ENCODE measurements around the gene COL4A2.

Gene COL4A2

DNA sequence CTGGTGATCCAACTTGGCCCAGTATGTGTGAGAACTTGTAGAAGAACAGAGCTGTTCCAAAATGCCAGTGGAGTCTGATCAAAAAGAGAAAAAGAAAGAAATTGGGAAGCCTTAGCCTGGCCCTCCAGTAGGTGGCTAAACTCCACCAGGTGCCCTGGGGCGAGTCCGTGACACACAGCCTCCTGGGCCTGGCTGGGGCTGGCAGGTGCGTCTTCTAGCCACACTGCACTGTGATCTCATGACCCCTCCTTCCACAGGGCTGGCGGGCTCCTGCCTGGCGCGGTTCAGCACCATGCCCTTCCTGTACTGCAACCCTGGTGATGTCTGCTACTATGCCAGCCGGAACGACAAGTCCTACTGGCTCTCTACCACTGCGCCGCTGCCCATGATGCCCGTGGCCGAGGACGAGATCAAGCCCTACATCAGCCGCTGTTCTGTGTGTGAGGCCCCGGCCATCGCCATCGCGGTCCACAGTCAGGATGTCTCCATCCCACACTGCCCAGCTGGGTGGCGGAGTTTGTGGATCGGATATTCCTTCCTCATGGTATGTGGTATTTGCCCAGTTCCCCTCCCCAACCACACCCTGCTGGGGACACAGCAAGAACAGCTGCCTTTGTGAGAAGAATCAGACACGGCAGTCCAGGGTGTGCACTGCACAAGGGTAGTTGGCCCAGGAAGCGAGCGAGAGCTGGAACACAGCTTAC lies 200.7 kb downstream of the COL4A2 start:
- TF ChIP-seq, protein P1, sequence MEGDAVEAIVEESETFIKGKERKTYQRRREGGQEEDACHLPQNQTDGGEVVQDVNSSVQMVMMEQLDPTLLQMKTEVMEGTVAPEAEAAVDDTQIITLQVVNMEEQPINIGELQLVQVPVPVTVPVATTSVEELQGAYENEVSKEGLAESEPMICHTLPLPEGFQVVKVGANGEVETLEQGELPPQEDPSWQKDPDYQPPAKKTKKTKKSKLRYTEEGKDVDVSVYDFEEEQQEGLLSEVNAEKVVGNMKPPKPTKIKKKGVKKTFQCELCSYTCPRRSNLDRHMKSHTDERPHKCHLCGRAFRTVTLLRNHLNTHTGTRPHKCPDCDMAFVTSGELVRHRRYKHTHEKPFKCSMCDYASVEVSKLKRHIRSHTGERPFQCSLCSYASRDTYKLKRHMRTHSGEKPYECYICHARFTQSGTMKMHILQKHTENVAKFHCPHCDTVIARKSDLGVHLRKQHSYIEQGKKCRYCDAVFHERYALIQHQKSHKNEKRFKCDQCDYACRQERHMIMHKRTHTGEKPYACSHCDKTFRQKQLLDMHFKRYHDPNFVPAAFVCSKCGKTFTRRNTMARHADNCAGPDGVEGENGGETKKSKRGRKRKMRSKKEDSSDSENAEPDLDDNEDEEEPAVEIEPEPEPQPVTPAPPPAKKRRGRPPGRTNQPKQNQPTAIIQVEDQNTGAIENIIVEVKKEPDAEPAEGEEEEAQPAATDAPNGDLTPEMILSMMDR (IDR thresholded peaks at IDR 0.05), result peak; percentile 46

GRCh38 chr13:110509478-110509926 lies 202.4 kb downstream of the COL4A2 start:
- TF ChIP-seq, protein P1 (IDR thresholded peaks at IDR 0.05), result no peak

DNA sequence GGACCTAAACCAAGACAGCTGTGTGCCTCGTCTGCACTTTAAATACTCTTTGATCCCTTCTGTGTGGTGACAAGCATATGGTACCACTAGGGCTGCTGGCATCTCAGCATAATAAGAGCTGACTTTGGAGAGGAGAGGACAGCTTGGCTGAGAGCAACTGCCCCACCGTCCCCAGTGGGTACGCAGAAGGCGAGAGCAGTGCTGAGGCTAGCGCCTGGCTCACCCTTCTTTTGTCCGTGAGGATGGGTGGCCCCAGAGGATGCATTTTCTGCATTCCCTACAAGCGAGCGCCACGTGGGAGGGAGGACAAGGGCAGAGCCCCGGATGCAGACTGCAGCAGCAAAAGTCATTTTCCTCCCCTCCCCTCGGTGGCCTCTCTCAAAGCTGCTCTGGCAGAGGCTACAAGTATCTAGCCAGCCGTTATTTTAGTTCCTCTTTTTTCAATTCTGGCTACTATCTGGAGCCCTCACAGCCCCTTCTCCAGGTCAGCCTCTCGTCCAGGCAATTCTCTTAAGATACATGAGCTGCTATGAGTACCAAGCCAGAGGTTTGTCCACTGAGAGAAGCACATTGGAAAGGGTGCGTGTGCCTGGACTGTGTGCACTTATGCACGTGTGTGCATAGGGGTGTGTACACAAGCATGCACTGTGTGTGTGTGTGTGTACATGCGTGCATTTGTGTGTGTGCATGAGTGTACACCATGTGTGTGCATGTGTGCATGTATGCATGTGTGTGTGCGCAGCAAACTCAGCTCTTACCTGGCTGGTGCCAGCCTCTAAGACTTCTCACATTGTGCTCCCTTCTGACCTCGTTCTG lies 203.1 kb downstream of the COL4A2 start:
- TF ChIP-seq, protein P1 (IDR thresholded peaks at IDR 0.05), result no peak

DNA sequence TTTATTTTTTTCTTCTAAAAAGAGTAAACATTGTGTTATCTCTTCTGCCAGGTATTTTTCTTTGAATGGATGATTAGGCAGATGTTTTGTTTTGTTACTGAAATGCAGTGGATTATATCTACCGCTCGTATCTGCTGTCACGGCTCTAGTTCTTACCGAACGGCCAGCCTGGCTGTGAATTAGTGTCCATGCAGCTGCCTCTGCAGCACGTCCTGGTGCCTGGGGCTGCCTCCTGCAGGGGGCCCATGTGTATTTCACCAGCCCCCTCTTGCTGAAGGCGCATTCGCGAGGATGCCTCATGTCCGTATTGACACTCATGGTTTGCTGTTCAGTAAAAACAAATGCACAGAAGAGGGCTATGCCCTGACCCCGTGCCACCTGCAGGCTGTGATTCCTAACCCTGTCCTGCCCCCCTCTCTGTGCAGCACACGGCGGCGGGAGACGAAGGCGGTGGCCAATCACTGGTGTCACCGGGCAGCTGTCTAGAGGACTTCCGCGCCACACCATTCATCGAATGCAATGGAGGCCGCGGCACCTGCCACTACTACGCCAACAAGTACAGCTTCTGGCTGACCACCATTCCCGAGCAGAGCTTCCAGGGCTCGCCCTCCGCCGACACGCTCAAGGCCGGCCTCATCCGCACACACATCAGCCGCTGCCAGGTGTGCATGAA lies 204.6 kb downstream of the COL4A2 start:
- TF ChIP-seq, protein P1 (IDR thresholded peaks at IDR 0.05), result no peak

DNA sequence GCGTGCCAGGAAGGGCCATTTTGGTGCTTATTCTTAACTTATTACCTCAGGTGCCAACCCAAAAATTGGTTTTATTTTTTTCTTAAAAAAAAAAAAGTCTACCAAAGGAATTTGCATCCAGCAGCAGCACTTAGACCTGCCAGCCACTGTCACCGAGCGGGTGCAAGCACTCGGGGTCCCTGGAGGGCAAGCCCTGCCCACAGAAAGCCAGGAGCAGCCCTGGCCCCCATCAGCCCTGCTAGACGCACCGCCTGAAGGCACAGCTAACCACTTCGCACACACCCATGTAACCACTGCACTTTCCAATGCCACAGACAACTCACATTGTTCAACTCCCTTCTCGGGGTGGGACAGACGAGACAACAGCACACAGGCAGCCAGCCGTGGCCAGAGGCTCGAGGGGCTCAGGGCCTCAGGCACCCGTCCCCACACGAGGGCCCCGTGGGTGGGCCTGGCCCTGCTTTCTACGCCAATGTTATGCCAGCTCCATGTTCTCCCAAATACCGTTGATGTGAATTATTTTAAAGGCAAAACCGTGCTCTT lies 205.2 kb downstream of the COL4A2 start:
- TF ChIP-seq, protein P1 (IDR thresholded peaks at IDR 0.05), result no peak

GRCh38 chr13:110516500-110516899 lies 209.4 kb downstream of the COL4A2 start:
- TF ChIP-seq, protein P1 (IDR thresholded peaks at IDR 0.05), result no peak

GRCh38 chr13:110517505-110518225 lies 210.6 kb downstream of the COL4A2 start:
- TF ChIP-seq, protein P1 (IDR thresholded peaks at IDR 0.05), result no peak
